Measurements from ENCODE around the gene SECISBP2.

DNA sequence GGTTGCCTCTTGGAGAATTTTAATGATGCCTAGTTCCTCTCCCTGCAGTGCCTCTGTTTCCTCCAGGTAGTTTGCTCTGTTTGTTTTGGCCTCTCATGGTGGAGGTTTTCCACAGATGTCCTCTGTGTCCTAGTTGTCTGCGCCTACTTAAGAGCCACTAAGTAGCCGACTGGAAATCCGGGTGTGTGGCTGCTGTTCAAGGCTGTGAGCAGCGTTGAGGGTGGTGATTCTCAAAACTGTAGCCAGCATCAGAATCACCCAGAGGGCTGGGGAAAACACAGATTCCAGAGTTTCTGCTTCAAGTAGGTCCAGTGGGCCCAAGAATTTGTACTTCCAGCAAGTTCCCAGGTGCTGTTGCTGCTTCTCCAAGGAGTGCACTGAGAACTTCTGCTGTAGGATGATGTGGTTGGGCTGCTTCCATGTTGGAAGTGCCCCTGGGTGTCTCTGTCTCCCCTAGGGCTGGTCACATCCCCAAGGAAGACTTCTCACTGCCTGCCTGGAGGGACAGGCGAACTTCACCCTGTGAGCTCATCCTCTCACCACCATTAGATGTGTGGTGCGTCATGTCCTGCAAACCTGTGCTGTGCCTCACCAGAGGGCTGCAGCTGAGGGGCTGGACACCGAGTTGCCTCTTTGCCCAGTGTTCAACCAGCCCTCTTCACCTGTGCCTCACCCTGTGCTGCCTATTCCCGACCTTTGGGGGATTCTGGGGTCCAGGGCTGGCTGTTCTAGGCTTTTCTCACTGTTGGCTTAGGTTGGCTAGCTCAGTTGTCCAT, 34.8 kb downstream of the SECISBP2 start:
- no peak for TF ChIP-seq CTCF (IDR thresholded peaks at IDR 0.05)
- no peak for TF ChIP-seq POLR2A (IDR thresholded peaks at IDR 0.05)

Measured in heart left ventricle (tissue), 13 donors.